ENCODE measurements around the gene CAMTA1.

The CAMTA1 gene

GRCh38 chr1:7229186-7229585 lies 443.9 kb downstream of the CAMTA1 start:
- DNase-seq (ENCODE audit: low spot score): no peak

- no peak for DNase-seq (ENCODE audit: low spot score)
Measured at GRCh38 chr1:7229696-7230631, 444.7 kb downstream of the CAMTA1 start.

- DNase-seq (ENCODE audit: low spot score): no peak
Measured at GRCh38 chr1:7232441-7233236, 447.4 kb downstream of the CAMTA1 start.

GRCh38 chr1:7233237-7233540 lies 447.9 kb downstream of the CAMTA1 start:
- no peak for DNase-seq (ENCODE audit: low spot score)

- DNase-seq (ENCODE audit: low spot score): no peak
Measured at GRCh38 chr1:7233646-7234470, 448.6 kb downstream of the CAMTA1 start.

- DNase-seq (ENCODE audit: low spot score): no peak
Measured at GRCh38 chr1:7234471-7234755, 449.2 kb downstream of the CAMTA1 start.

- no peak for DNase-seq (ENCODE audit: low spot score)
Measured at GRCh38 chr1:7235871-7236517, 450.7 kb downstream of the CAMTA1 start.

GRCh38 chr1:7236844-7237515 lies 451.7 kb downstream of the CAMTA1 start:
- DNase-seq (ENCODE audit: low spot score): no peak

- DNase-seq (ENCODE audit: low spot score): no peak
Measured at GRCh38 chr1:7247158-7247557, 461.9 kb downstream of the CAMTA1 start.

GRCh38 chr1:7247791-7248548 lies 462.7 kb downstream of the CAMTA1 start:
- DNase-seq (ENCODE audit: low spot score): no peak

- no peak for DNase-seq (ENCODE audit: low spot score)
Measured at GRCh38 chr1:7248549-7249199, 463.4 kb downstream of the CAMTA1 start.

- DNase-seq (ENCODE audit: low spot score): no peak
Measured at GRCh38 chr1:7249516-7249915, 464.3 kb downstream of the CAMTA1 start.

GRCh38 chr1:7250176-7250575 lies 464.9 kb downstream of the CAMTA1 start:
- no peak for DNase-seq (ENCODE audit: low spot score)

GRCh38 chr1:7250597-7251453 lies 465.6 kb downstream of the CAMTA1 start:
- no peak for DNase-seq (ENCODE audit: low spot score)

- DNase-seq (ENCODE audit: low spot score): no peak
Measured at GRCh38 chr1:7251454-7251800, 466.2 kb downstream of the CAMTA1 start.

GRCh38 chr1:7252411-7253117 lies 467.3 kb downstream of the CAMTA1 start:
- no peak for DNase-seq (ENCODE audit: low spot score)

- DNase-seq (ENCODE audit: low spot score): no peak
Measured at GRCh38 chr1:7253118-7253480, 467.8 kb downstream of the CAMTA1 start.

GRCh38 chr1:7253988-7254587 lies 468.8 kb downstream of the CAMTA1 start:
- DNase-seq (ENCODE audit: low spot score): no peak

Measured in NAMALWA (cell line).